Small intestine (tissue), 7 donors: Measurements from ENCODE around the gene GFOD2. TPM values are rescaled to one million over a fixed set of nuclear protein-coding genes. Genes with fewer than 3 reads are reported as not detected.

ENCODE experiments used
- DNase-seq, 2 donors: peaks; one replicate each; pipeline versions ENCODE4 v3.0.0 to v3.0.0-alpha.2; 2013
- FAIRE-seq: peaks from 2 replicates; lab custom pipeline; 2012; peaks lifted over from hg19 to GRCh38; lab: Jason Lieb, UNC
- H3K27ac ChIP-seq, 3 donors: one replicate each; pipeline ENCODE4 v1.5.1; 2013; ENCODE audit warnings: low read length in 2 of 3, mild to moderate bottlenecking in 2 of 3, control low read depth in 1 of 3, inconsistent platforms in 1 of 3, low read depth in 1 of 3, moderate library complexity in 1 of 3
- H3K27me3 ChIP-seq, 3 donors: one replicate each; pipeline ENCODE4 v1.6.1; 2013; ENCODE audit warnings: low read length in 3 of 3, inconsistent platforms in 1 of 3; ENCODE audit not compliant: control insufficient read depth in 3 of 3, insufficient read depth in 3 of 3
- H3K36me3 ChIP-seq, 3 donors: one replicate each; pipeline ENCODE4 v1.6.1; 2013; ENCODE audit warnings: low read length in 3 of 3, inconsistent platforms in 1 of 3, low read depth in 1 of 3, mild to moderate bottlenecking in 1 of 3, moderate library complexity in 1 of 3; ENCODE audit not compliant: control insufficient read depth in 3 of 3, insufficient read depth in 2 of 3
- H3K4me1 ChIP-seq, 3 donors: one replicate each; pipeline ENCODE4 v1.6.1; 2013; ENCODE audit warnings: low read length in 2 of 3, inconsistent platforms in 1 of 3, low read depth in 1 of 3, mild to moderate bottlenecking in 1 of 3, moderate library complexity in 1 of 3; ENCODE audit not compliant: control insufficient read depth in 3 of 3, insufficient read depth in 2 of 3
- H3K4me3 ChIP-seq, 3 donors: one replicate each; pipeline ENCODE4 v1.5.1; 2013; ENCODE audit warnings: low read length in 3 of 3, control low read depth in 1 of 3, inconsistent platforms in 1 of 3, low read depth in 1 of 3, mild to moderate bottlenecking in 1 of 3, moderate library complexity in 1 of 3
- H3K9me3 ChIP-seq, 2 donors: one replicate each; pipeline ENCODE4 v1.6.1; 2013; ENCODE audit warnings: low read depth in 1 of 2, low read length in 1 of 2; ENCODE audit not compliant: control insufficient read depth in 2 of 2, insufficient read depth in 1 of 2
- WGBS, 3 donors: extraction: QIAGEN DNeasy Blood & Tissue Kit; methylation state at CpG; one replicate each; pipeline ENCODE4 v1.1.7; 2013; 5-methylcytosine and 5-hydroxymethylcytosine counted together
- polyA plus RNA-seq, 4 donors: library from polyadenylated mRNA; stranded (reverse) in 3 of 4; unstranded in 1 of 4; fragments of 200-250 nt in 3 of 4; fragments of 120-200 nt in 1 of 4; gene quantifications; one replicate each; pipeline versions ENCODE4 v1.2.1 to v1.2.3, GENCODE V29; 2013
- donor health status: healthy with polysubstance abuse.
- donor health status: control.
- donor health status: control.
- donor health status: Bipolar disorder and iron deficiency.
- donor health status: healthy.

Gene GFOD2
- polyA plus RNA-seq, 4 donors, result 4.8 to 28.6 (median 12.0) TPM

- Histone ChIP-seq H3K4me1 (no peaks in the 10 kb centered on the region), H3K27me3 (no peaks in the 10 kb centered on the region), H3K9me3 (no peaks in the 10 kb centered on the region), H3K4me3 (no peak overlapping the region), H3K27ac (no peak overlapping the region), H3K36me3 (peaks cover 0 to 85% (median 10%) of the 10 kb centered on the region in 3 donors)
- 78 to 92% (median 91%) methylated on average over 9 of the region's 9 CpGs for WGBS, 3 donors
- DNase-seq (no peak), FAIRE-seq (no peak)
Measured at GRCh38 chr16:67731071-67731752, 12.1 kb upstream of the GFOD2 start.

DNA sequence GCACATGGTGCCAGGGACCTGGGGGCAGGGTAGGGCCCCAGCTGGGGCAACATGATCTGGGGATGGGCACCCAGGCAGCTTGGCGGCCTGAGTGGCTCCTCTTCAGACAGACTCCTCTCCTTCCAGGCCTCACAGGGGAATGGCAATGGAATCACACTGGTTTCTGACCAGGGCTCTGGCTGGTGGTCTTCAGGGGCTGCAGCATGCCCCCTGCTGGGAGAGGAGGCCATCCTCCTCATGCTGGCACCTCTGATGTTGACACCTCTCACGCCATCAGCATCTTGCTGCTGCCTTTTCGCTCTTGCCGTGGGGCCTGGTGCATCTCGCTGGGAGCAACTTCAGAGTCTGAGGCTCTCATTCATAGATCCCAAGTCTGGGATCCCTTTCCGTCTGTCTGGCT lies 11.2 kb upstream of the GFOD2 start:
- Histone ChIP-seq H3K27me3 (no peaks in the 10 kb centered on the region), H3K4me3 (no peak overlapping the region), H3K9me3 (no peaks in the 10 kb centered on the region), H3K4me1 (no peaks in the 10 kb centered on the region), H3K27ac (no peak overlapping the region), H3K36me3 (peaks cover 0 to 88% (median 12%) of the 10 kb centered on the region in 3 donors)
- 94 to 100% (median 99%) methylated on average over 6 of the region's 6 CpGs for WGBS, 3 donors
- no peak for FAIRE-seq
- DNase-seq, result no peak

DNA sequence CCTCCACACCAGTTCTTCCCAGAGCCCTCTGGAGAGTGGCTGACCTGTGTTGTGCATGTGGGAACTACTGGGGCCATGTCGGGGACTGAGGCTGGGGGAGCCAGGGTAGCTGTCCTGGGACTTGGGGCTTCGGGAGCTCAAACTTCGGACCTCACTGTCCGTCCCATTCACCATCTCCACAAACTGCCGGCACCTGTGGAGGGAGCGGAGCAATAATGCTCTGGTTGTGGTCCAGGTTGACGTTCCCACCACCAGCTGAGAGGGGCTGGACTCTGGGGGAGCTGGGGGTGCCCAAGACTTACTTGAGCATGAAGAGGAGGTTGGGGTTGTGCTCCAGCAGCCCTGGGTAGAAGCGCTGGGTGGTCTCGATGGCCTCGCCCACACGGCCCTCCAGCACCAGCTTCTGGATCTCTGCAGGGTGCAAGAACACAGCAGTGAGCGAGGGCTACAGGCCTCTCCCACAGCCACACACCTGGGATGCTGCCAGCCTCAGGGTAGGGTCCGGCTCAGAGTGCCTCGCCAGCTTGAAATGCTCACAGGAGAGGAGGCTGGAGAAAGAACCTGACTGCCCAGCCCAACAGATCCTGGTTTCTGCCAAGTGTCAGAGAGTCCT lies 10.6 kb upstream of the GFOD2 start:
- Histone ChIP-seq H3K9me3 (no peaks in the 10 kb centered on the region), H3K4me3 (no peak overlapping the region), H3K27me3 (no peaks in the 10 kb centered on the region), H3K36me3 (peaks cover 0 to 88% (median 12%) of the 10 kb centered on the region in 3 donors), H3K27ac (no peak overlapping the region), H3K4me1 (no peaks in the 10 kb centered on the region)
- no peak for DNase-seq
- WGBS, 3 donors, result 96 to 98% (median 98%) methylated on average over 13 to 14 of the region's 14 CpGs
- no peak for FAIRE-seq

- Histone ChIP-seq H3K4me3 (no peak overlapping the region), H3K27me3 (no peaks in the 10 kb centered on the region), H3K36me3 (peaks cover 0 to 87% (median 5%) of the 10 kb centered on the region in 3 donors), H3K4me1 (no peaks in the 10 kb centered on the region), H3K9me3 (no peaks in the 10 kb centered on the region), H3K27ac (no peak overlapping the region)
- WGBS, 3 donors, result 94 to 96% (median 94%) methylated on average over 22 of the region's 22 CpGs
- no peak for FAIRE-seq
- no peak for DNase-seq
Measured at GRCh38 chr16:67727521-67728485, 8.7 kb upstream of the GFOD2 start.

GRCh38 chr16:67726106-67727034 lies 7.3 kb upstream of the GFOD2 start:
- FAIRE-seq, result no peak
- Histone ChIP-seq H3K36me3 (peaks cover 0 to 79% (median 5%) of the 10 kb centered on the region in 3 donors), H3K4me3 (no peak overlapping the region), H3K27ac (no peak overlapping the region), H3K9me3 (no peaks in the 10 kb centered on the region), H3K27me3 (no peaks in the 10 kb centered on the region), H3K4me1 (no peaks in the 10 kb centered on the region)
- DNase-seq, result peak in 1 of 2 donors; percentile 47
- 93 to 95% (median 94%) methylated on average over 8 of the region's 8 CpGs for WGBS, 3 donors

- Histone ChIP-seq H3K36me3 (peaks cover 0 to 54% (median 2%) of the 10 kb centered on the region in 3 donors), H3K4me3 (no peak overlapping the region), H3K27ac (no peak overlapping the region), H3K4me1 (peaks cover 0 to 6% (median 0%) of the 10 kb centered on the region in 3 donors), H3K9me3 (no peaks in the 10 kb centered on the region), H3K27me3 (peaks cover 0 to 16% (median 0%) of the 10 kb centered on the region in 3 donors)
- FAIRE-seq (no peak), DNase-seq (no peak)
- 88 to 95% (median 91%) methylated on average over 5 of the region's 5 CpGs for WGBS, 3 donors
Measured at GRCh38 chr16:67723911-67724305, 4.8 kb upstream of the GFOD2 start.

- WGBS, 3 donors, result 94 to 96% (median 96%) methylated on average over 5 of the region's 5 CpGs
- FAIRE-seq, result no peak
- H3K36me3 ChIP-seq, result peaks cover 0 to 49% (median 2%) of the 10 kb centered on the region in 3 donors
Measured at GRCh38 chr16:67723151-67723910, 4.2 kb upstream of the GFOD2 start.

More at GRCh38 chr16:67723151-67723910, 4.2 kb upstream of the GFOD2 start:
- H3K27me3 ChIP-seq, result peaks cover 0 to 22% (median 0%) of the 10 kb centered on the region in 3 donors
- no peak overlapping the region for H3K4me3 ChIP-seq
- H3K4me1 ChIP-seq, result peaks cover 0 to 6% (median 0%) of the 10 kb centered on the region in 3 donors
- no peak for DNase-seq
- no peaks in the 10 kb centered on the region for H3K9me3 ChIP-seq
- no peak overlapping the region for H3K27ac ChIP-seq
